HepG2 (cell line): ENCODE data around the gene CNNM3. TPM values are rescaled to one million over a fixed set of nuclear protein-coding genes. Genes with fewer than 3 reads are reported as not detected.
A peak's percentile ranks its signal among the peaks of the same experiment; 100 is the strongest.

Source experiments
- CEBPG ChIP-seq: IDR thresholded peaks from 2 replicates; pipeline ENCODE4 v1.6.1; 2016
- CENPT ChIP-seq: sonication (generic); formaldehyde crosslinking; IDR thresholded peaks from 2 replicates; pipeline ENCODE4 v1.8.0; 2022; ENCODE audit warnings: low read depth, mild to moderate bottlenecking, moderate library complexity, missing genetic modification reagents
- ETV5 ChIP-seq: IDR thresholded peaks from 2 replicates; pipeline ENCODE4 v1.6.1; 2018; ENCODE audit warnings: missing biosample characterization, missing genetic modification reagents, inconsistent platforms, borderline replicate concordance
- FOXC1 ChIP-seq: sonication (generic); formaldehyde crosslinking; IDR thresholded peaks from 2 replicates; pipeline ENCODE4 v1.8.0; 2022; ENCODE audit warnings: mild to moderate bottlenecking, missing genetic modification reagents, borderline replicate concordance
- IKZF5 ChIP-seq: IDR thresholded peaks from 2 replicates; pipeline ENCODE4 v1.6.1; 2018; ENCODE audit warnings: missing genetic modification reagents, mild to moderate bottlenecking, missing compliant biosample characterization
- KDM5A ChIP-seq: fragments of 200-600 bp; sonication (generic); IDR thresholded peaks from 2 replicates; pipeline ENCODE4 v1.7.0; 2018; ENCODE audit warnings: antibody characterized with exemption, mild to moderate bottlenecking, low read length, borderline replicate concordance
- MIER3 ChIP-seq: IDR thresholded peaks from 2 replicates; pipeline ENCODE4 v1.6.1; 2016; ENCODE audit warnings: missing compliant biosample characterization, borderline replicate concordance
- NFYB ChIP-seq: sonication (generic); formaldehyde crosslinking; IDR thresholded peaks from 2 replicates; pipeline ENCODE4 v1.4.0; 2020; ENCODE audit warnings: missing genetic modification reagents
- PCBP2 ChIP-seq: fragments of 200-400 bp; formaldehyde crosslinking; optimal IDR thresholded peaks from 2 replicates; pipeline ENCODE3; 2018; ENCODE audit warnings: low read length, low read depth; ENCODE audit not compliant: poor library complexity, severe bottlenecking
- SALL1 ChIP-seq: sonication (generic); formaldehyde crosslinking; IDR thresholded peaks from 2 replicates; pipeline ENCODE4 v1.8.0; 2022; ENCODE audit warnings: mild to moderate bottlenecking, missing genetic modification reagents
- TBL1XR1 ChIP-seq: fragments of 150-350 bp; IDR thresholded peaks from 2 replicates; pipeline ENCODE4 v1.6.1; 2014; ENCODE audit warnings: borderline replicate concordance, low read length; ENCODE audit not compliant: partially characterized antibody
- THAP8 ChIP-seq: sonication (generic); formaldehyde crosslinking; IDR thresholded peaks from 2 replicates; pipeline ENCODE4 v1.5.1; 2020; ENCODE audit warnings: missing genetic modification reagents, mild to moderate bottlenecking, borderline replicate concordance
- U2AF1 ChIP-seq: fragments of 200-400 bp; formaldehyde crosslinking; optimal IDR thresholded peaks from 2 replicates; pipeline ENCODE3; 2017; ENCODE audit warnings: mild to moderate bottlenecking, low read depth, low read length
- ZFP90 ChIP-seq: sonication (generic); formaldehyde crosslinking; IDR thresholded peaks from 2 replicates; pipeline ENCODE4 v1.8.0; 2022; ENCODE audit warnings: missing genetic modification reagents, mild to moderate bottlenecking, inconsistent platforms, borderline replicate concordance
- ZNF281 ChIP-seq: sonication (generic); formaldehyde crosslinking; IDR thresholded peaks from 2 replicates; pipeline ENCODE4 v1.4.0; 2020; ENCODE audit warnings: missing genetic modification reagents, borderline replicate concordance
- ZNF446 ChIP-seq: sonication (generic); formaldehyde crosslinking; IDR thresholded peaks from 2 replicates; pipeline ENCODE4 v1.5.0; 2020; ENCODE audit warnings: mild to moderate bottlenecking, missing genetic modification reagents
- ZNF546 ChIP-seq: sonication (generic); formaldehyde crosslinking; conservative IDR thresholded peaks from 2 replicates; pipeline ENCODE4 v1.8.1; 2023; ENCODE audit warnings: mild to moderate bottlenecking, missing genetic modification reagents
- ZNF616 ChIP-seq: sonication (generic); formaldehyde crosslinking; IDR thresholded peaks from 2 replicates; pipeline ENCODE4 v1.5.0; 2020; ENCODE audit warnings: low read depth, mild to moderate bottlenecking, missing genetic modification reagents
- ZNF749 ChIP-seq: sonication (generic); formaldehyde crosslinking; IDR thresholded peaks from 2 replicates; pipeline ENCODE4 v1.8.0; 2022; ENCODE audit warnings: mild to moderate bottlenecking, missing genetic modification reagents, moderate library complexity, borderline replicate concordance
- ZNF772 ChIP-seq: sonication (generic); formaldehyde crosslinking; IDR thresholded peaks from 2 replicates; pipeline ENCODE4 v1.5.0; 2020; ENCODE audit warnings: mild to moderate bottlenecking, missing genetic modification reagents
- polyA plus RNA-seq, 8 experiments: library from polyadenylated mRNA; depleted of rRNA in 3 of 8; stranded (reverse) in 7 of 8; unstranded in 1 of 8; fragments of >200 nt; fragmentation: Illumina TruSeq in 4 of 8; extraction: Trizol in 4 of 8; gene quantifications; 2 replicates each; pipeline versions ENCODE4 v1.2.1 to v1.2.3, GENCODE V29; 2011 to 2016; ENCODE audit warnings: low read depth in 4 of 8, missing spikeins in 1 of 8, mixed read lengths in 1 of 8; ENCODE audit not compliant: insufficient read depth in 1 of 8
- total RNA-seq, 5 experiments: library from RNA; depleted of rRNA; stranded (reverse); fragments of >200 nt; fragmentation: Illumina TruSeq; extraction: Trizol; gene quantifications; 2 replicates each; pipeline ENCODE4 v1.2.3, GENCODE V29; 2016; ENCODE audit warnings: low read depth in 1 of 5
- TF ChIP-seq, protein P1 (sequence below): sonication (generic); formaldehyde crosslinking; IDR thresholded peaks from 2 replicates; pipeline ENCODE4 v1.9.0; 2022; ENCODE audit warnings: low read depth, missing genetic modification reagents

The CNNM3 gene
- total and polyA plus RNA-seq, 2 of the 13 experiments (the other 11 are each of a cell fraction or from before 2014, with no cell fraction given) = 21.2 to 27.9 TPM

- TF ChIP-seq, protein P1, sequence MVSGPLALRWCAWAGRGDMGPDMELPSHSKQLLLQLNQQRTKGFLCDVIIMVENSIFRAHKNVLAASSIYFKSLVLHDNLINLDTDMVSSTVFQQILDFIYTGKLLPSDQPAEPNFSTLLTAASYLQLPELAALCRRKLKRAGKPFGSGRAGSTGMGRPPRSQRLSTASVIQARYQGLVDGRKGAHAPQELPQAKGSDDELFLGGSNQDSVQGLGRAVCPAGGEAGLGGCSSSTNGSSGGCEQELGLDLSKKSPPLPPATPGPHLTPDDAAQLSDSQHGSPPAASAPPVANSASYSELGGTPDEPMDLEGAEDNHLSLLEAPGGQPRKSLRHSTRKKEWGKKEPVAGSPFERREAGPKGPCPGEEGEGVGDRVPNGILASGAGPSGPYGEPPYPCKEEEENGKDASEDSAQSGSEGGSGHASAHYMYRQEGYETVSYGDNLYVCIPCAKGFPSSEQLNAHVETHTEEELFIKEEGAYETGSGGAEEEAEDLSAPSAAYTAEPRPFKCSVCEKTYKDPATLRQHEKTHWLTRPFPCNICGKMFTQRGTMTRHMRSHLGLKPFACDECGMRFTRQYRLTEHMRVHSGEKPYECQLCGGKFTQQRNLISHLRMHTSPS (CRISPR knock-in tag) = no peak; the same call in 1 of the 2 replicates
- TF ChIP-seq THAP8 (CRISPR knock-in tag) (no peak), ETV5 (CRISPR knock-in tag) (peak; percentile 97), ZNF772 (peak; percentile 67; the same call in 1 of the 2 replicates), NFYB (CRISPR knock-in tag) (no peak; the same call in 1 of the 2 replicates), ZNF546 (0 out of 2 replicates have a peak, but pooled peaks have one; percentile 48), FOXC1 (CRISPR knock-in tag) (no peak; the same call in none of the 2 replicates), TBL1XR1 (peak; percentile 19), SALL1 (CRISPR knock-in tag) (peak; percentile 60), ZNF749 (CRISPR knock-in tag) (no peak; the same call in none of the 2 replicates), CEBPG (CRISPR knock-in tag) (peak; percentile 94), ZNF446 (0 out of 2 replicates have a peak, but pooled peaks have one; percentile 4), KDM5A (peak; percentile 13; the same call in 1 of the 2 replicates), ZNF281 (CRISPR knock-in tag) (peak; percentile 81), IKZF5 (peak; percentile 65; the same call in 1 of the 2 replicates), MIER3 (CRISPR knock-in tag) (peak; percentile 6; the same call in 1 of the 2 replicates), CENPT (CRISPR knock-in tag) (no peak), ZNF616 (peak; percentile 71; the same call in 1 of the 2 replicates), PCBP2 (no peak), U2AF1 (no peak), ZFP90 (peak; percentile 82; the same call in 1 of the 2 replicates)
Observed at GRCh38 chr2:96868555-96869280, 52.6 kb downstream of the CNNM3 start (continued).
